ENCODE data around the gene SLC6A9. TPM values are rescaled to one million over a fixed set of nuclear protein-coding genes. Genes with fewer than 3 reads are reported as not detected.
A peak's percentile ranks its signal among the peaks of the same experiment; 100 is the strongest.

Gene SLC6A9
- total RNA-seq, 1 donor from 2014 or later, result 24.3 TPM

DNA sequence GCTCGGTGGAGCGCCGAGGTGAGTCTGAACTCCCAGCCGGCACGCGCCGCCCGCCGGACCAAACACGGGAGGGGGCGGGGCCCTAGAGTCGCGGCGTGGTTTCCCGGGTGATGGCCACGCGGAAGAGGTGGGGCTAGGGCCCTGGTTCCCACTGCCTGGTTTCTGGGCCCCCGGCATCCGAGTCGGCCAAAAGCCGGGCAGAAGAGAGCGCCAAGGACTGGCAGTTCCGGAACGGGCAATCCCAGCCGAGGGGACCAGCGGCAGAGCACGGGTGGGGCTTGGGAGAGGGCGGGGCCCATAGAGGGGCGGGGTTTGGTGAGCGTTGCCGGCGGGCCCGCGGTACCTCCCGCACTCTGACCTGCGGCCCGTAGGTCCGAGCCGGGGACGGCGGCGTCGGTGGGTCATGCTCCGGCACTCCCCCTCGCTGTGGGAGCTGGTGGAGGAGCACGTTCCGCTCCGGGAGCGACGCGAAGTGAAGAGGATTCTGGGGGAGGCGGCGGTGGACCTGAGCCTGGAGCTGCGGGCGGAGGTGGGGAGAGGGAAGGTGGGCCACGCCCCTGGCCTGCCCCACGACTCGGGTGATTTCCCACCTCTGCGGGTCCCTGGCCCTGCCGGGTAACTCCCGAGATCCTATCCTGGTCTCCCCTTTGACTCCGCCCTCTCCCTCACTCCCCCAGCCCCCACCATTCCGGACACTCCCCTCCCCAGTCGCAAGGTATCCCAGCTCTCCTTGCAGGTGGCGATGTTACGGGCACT, 39.6 kb downstream of the SLC6A9 start, which contains the start of gene CCDC24:
Gene CCDC24 (plus strand): TSS at position 124 of the 756 bp plus-strand sequence. CDS start 280 bp downstream, at position 404.
- Histone ChIP-seq H3K4me3 (peak within 1 kb of the TSS; percentile 77), H3K36me3 (no peaks in the 10 kb centered on the region), H3K4me1 (peaks cover 18% of the 10 kb centered on the region), H3K9me3 (no peaks in the 10 kb centered on the region), H3K27ac (peak within 1 kb of the TSS; percentile 66), H3K27me3 (no peaks in the 10 kb centered on the region)
- intact Hi-C loops (cut with DNase I), result no loop called here
- no peak for TF ChIP-seq POLR2A (IDR thresholded peaks at IDR 0.05)
- TF ChIP-seq CTCF (IDR thresholded peaks at IDR 0.05), result no peak
- peak; percentile 39 to 81 for TF ChIP-seq POLR2AphosphoS5 (IDR thresholded peaks at IDR 0.05; ENCODE audit: insufficient read depth in 1 of 2, low read depth in 1 of 2)
- DNase-seq (ENCODE audit: extremely low spot score in 2 of 2), result no peak

- TF ChIP-seq POLR2A (IDR thresholded peaks at IDR 0.05) (no peak), CTCF (IDR thresholded peaks at IDR 0.05) (no peak), POLR2AphosphoS5 (IDR thresholded peaks at IDR 0.05; ENCODE audit: insufficient read depth in 1 of 2, low read depth in 1 of 2) (no peak)
- Histone ChIP-seq H3K4me3 (peak overlapping the region; percentile 77), H3K27ac (peak overlapping the region; percentile 66), H3K36me3 (no peaks in the 10 kb centered on the region), H3K27me3 (no peaks in the 10 kb centered on the region), H3K9me3 (no peaks in the 10 kb centered on the region), H3K4me1 (peaks cover 18% of the 10 kb centered on the region)
- no peak for DNase-seq (ENCODE audit: extremely low spot score in 2 of 2)
- intact Hi-C loops (cut with DNase I), result no loop called here
Observed at GRCh38 chr1:43991200-43991475, 40.1 kb downstream of the SLC6A9 start.

GRCh38 chr1:43990271-43991199, 40.7 kb downstream of the SLC6A9 start:
- no peak for TF ChIP-seq CTCF (IDR thresholded peaks at IDR 0.05)
- no peak for TF ChIP-seq POLR2A (IDR thresholded peaks at IDR 0.05)
- TF ChIP-seq POLR2AphosphoS5 (IDR thresholded peaks at IDR 0.05; ENCODE audit: insufficient read depth in 1 of 2, low read depth in 1 of 2), result no peak
- Histone ChIP-seq H3K4me3 (peak overlapping the region; percentile 77), H3K9me3 (no peaks in the 10 kb centered on the region), H3K27ac (peak overlapping the region; percentile 66), H3K4me1 (peaks cover 18% of the 10 kb centered on the region), H3K27me3 (no peaks in the 10 kb centered on the region), H3K36me3 (no peaks in the 10 kb centered on the region)
- intact Hi-C loops (cut with DNase I), result no loop called here
- DNase-seq (ENCODE audit: extremely low spot score in 2 of 2), result no peak

DNA sequence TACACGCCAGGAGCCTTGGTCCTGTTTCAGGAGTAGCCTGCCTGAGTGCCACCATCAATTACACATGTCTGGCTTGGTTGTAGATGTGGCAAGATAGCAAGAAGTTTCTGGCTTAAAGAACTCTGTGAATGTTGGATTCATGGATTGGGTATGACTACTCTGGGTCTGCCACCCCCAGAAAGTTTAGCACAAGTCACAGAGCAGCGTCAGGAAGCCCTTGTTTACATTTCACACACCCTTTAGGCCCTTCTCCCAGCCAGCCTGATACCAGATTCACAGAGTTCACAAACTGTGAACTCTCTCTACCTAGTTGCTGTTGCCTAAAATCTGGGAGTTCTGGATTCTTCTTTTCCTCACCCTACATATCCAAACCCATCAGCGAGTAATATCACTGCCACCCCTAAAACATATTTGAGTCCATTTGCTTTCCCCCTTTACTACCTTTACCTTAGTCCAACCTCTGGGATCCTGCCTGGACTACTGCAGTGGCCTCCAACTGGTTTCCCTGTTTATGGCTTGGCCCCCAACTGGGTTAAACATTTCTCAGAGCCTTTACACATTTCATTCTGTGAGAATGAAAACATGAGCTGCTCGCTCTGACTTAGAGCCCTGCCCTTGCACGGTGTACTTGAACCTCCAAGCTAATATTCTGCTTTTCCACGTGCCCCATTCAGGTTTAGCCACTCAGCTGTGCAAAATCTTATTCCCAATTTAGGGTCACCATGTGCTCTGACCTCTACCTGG, 43.9 kb downstream of the SLC6A9 start:
- no peak for DNase-seq (ENCODE audit: extremely low spot score in 2 of 2)
- peaks cover 0 to 8% of the 10 kb centered on the region in 2 donors for H3K36me3 ChIP-seq
- intact Hi-C loops (cut with DNase I), result no loop called here
- H3K27ac ChIP-seq, result no peak overlapping the region
- H3K4me3 ChIP-seq, result no peak overlapping the region
- no peaks in the 10 kb centered on the region for H3K9me3 ChIP-seq
- TF ChIP-seq CTCF (IDR thresholded peaks at IDR 0.05), result no peak
- TF ChIP-seq POLR2A (IDR thresholded peaks at IDR 0.05), result no peak
- TF ChIP-seq POLR2AphosphoS5 (IDR thresholded peaks at IDR 0.05; ENCODE audit: insufficient read depth in 1 of 2, low read depth in 1 of 2), result no peak
- H3K27me3 ChIP-seq, result no peaks in the 10 kb centered on the region
- H3K4me1 ChIP-seq, result peaks cover 17% of the 10 kb centered on the region
